HG03280 (cell line): ENCODE measurements around the gene PSTK.

Experiments used
- ATAC-seq: cut with Tn5 transposase; IDR thresholded peaks from one replicate; pipeline ENCODE4 v1.9.1; 2021; ENCODE audit warnings: mild to moderate bottlenecking, moderate library complexity; ENCODE audit not compliant: unreplicated experiment

Gene PSTK

DNA sequence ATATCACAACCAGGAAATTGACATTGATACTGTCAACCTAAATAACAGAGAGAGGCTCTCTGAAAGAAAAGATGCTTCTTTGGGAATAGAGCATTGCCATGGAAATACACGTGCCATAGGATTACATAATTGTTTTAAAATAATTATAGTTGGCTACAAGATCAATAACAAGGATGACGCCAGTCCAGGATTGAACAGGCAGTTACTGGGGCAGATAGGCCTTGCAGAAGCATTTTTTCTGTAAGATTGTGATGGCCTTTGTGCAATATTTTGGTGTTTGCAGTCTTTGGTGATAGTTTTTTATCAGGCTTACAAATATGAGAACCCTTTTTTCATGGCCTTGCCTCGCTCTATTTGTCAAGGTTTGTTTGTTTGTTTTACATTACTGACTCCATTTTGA lies 39.1 kb downstream of the PSTK start:
- no peak for ATAC-seq

DNA sequence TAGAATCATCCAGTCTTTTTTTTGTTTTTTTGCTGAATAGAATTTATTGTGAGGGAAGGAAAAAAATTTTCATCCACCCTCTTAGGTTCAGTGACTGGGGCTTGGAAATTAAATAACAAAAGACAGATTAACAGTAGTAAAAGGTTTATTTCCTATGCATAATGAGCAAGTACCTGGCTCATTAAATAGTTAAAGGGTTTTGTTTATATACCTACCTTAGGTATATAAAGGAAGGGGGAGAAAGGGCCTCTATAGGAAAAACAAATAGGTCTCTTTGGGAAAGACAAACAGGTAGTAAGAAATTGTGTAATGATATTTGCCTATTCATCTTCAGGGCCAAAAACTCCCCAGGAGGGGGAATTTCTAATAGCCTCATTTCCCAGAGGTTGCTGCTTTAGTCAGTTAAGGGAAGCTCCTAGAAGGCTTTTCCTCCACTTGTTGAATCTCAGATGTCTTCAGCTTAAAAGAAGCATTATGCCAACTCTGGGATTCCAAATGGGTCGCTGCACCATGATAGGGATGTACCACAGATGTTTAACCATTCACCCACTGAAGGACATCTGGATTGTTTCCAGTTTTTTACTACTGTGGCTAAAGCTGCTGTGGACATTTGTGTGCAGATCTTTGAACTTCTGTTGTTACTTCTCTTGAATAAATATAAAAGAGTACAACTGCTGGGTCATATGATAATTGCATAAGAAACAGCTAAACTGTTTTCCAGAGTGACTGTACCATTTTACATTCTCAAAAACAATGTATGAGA lies 39.9 kb downstream of the PSTK start:
- ATAC-seq = no peak

DNA sequence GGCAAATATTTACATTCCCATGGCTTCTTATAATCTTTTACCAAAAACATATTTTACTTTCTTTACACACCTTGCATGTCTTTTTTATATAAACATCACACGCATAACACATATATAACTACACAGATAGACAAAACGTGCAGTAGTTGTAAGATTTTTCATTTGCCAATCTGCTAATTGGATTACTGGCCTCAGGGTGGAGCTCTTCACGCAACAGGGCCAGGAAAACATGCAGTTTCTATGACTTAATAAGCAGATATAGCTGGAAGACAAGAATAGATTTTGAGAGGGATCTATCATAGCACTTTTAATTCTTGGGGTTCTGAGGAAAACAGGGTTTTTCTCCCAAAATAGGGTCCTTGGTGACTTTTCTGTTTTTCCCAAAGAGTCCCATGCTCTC lies 41.3 kb downstream of the PSTK start:
- ATAC-seq = no peak

DNA sequence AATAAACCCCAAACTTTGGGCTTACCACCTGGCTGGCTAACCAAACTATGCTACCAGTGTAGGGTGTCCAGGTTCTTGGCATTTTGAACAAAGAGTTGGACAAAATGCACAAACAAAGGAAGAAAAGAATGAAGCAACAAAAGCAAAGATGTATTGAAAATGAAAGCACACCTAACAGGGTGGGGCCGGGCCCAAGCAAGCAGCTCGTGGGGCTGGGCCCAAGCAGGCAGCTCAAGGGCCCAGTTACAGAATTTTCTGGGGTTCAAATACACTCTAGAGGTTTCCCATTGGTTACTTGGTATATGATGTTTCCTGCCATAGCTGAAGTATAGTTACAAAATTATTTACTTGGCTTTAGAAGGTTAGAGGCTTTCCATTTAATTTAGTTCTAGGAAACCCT lies 44.3 kb downstream of the PSTK start:
- no peak for ATAC-seq

DNA sequence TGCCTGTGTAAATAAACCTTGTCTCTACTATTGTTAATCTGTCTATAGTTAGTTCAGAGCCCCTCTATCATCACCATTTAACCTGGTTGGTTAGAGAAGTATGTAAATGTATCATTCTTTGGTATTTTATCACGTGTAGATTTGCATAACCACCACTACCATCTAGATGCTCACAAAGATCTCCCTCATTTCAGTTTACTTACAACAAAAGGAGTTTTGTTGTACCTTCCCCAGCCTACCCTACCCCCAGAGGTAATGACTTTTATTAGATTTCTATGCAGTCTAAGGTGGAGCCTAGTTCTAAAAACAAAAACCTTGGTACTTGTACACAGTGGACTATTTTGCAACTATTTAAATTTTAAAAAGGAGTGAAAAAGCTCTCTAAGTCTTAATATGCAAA lies 46.1 kb downstream of the PSTK start:
- no peak for ATAC-seq

DNA sequence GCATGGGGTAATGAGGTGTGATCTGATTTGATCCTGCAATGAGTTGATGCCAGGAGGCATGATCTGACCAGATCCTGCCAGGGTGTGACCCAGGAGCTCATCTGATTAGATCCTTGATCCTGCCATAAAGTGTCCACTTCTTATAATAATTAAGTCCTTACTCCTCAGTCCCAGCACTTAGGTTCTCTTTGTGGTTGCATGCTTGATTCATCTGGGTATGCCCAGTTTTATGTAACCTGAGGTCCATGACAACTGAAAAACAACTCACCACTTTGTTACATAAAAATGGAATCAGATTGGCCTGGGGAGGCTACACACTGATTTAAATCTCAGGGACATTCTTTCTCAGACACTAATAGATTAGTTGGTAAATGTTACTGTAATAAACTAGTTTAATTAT lies 47.7 kb downstream of the PSTK start:
- ATAC-seq = no peak

DNA sequence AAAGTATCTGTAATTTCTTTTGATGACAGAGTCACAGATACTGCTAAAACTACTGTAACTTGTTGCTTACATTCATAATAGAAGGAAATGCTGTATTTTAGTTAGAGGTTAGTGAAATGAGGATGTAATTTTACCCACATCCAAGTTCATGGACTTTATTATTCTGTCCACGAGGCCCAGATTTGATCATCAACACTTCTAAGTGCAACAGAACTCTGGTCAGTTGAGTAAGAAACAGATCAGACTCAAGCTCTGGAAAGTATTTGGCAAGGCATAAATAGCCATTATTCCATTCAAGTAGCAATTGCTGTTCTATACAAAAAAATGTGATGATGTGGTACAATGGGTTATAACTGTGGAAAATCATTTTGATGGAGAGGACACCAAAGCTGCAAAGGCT lies 50.9 kb downstream of the PSTK start:
- ATAC-seq = no peak

DNA sequence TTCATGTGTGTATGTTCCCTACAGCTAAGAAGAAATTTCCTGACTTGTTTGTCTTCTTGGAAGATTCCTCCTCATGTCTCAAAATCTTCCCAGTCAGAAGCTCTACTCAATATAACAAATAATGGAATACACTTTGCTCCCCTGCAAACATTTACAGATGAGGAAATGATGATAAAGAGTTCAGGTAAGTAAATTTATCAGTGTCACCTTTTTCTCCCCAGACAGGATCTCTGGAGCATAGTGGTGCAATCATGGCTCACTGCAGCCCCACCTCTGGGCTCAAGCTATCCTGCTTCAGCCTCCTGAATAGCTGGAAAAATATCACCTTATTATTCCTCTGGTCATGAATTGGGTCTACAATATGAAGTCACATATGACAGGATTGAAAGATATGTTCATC lies 54.1 kb downstream of the PSTK start:
- no peak for ATAC-seq

DNA sequence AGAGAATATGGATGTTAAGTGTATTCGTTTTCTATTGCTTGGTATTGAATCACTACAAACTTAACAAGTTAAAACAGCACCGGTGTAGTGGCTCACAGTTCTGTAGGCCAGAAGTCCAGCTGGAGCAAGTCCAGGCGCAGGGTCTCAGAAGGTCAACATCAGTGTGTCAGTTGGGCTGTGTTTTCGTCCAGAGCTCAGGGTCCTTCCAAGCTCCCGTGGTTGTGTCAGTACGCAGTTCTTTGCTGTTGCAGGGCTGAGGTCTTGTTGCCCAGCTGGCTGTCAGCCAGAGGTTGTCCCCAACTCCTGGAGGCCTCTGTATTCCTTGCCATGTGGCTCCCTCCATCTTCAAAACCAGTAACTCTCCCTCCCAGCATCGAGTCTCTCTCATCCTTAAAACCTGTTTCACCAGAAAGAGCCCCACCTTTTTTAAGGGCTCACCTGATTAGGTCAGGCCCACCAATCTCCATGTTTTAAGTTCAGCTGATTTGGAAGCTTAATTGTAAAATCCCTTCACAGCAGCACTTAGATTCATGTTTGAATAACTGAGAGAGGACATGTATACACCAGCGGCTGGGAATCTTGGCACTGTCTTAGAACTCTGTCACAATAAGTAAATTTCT lies 55.4 kb downstream of the PSTK start:
- no peak for ATAC-seq

DNA sequence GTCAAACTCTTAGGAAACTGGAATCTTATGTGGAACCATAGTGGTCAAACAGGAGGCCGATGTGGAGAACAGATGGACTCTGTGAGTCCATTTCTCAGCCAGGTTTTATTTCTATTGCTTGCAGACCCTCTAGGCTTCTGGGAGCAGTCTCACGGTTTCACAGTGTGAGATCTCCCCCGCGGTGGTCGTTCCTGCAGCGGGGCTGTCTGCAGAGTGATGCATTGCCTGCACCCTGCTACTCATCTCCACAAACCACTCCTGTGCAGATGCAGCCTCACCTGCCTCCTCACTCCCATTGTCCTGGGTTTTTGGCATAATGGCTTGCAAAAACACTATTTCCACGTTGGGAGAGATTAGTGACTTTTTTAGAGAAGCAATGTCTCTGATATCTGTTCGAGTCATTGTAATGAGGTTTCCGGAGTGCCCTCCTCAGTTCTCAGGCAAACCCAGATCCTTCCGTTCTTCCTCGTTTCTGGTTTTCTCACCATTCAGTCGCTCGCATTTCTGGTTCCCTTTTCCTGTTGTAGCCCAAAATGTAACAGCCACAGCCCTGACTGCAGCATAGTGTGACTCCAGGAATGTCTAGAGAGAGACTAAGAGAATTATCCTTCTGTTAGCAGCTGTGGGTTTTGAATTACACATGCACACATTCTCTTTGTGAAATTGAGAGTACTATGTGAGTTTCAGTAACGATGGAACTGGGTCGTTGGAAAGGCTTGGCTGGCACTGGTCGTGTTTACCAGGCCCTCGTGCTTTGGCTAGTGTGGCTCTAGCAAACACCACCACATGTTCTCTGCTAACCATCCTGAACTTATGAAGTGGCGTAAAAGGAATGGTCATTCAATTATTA lies 58.8 kb downstream of the PSTK start:
- ATAC-seq = no peak

DNA sequence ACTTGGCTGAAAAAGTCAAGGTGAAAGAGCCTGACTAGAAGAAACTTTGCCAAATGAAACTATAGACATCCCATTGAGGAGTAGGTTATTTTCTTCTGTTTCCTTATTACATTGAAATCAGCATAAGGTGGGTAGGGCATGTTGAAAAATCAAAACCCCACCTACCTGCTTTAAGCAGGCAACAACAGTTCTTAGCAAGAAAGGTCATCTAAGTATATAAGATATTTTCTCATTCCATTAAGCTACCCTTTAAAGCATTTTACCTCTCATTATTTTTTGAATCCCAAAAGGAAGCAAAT lies 59.4 kb downstream of the PSTK start:
- no peak for ATAC-seq
